BLaER1 (cell line): ENCODE results near the gene ZNF480.
A peak's percentile ranks its signal among the peaks of the same experiment; 100 is the strongest.
"Not testable (repeated sequence)": the region's sequence is repeated elsewhere in the genome, so short reads cannot be mapped to it uniquely, and the experiment has no call there.

ENCODE experiments used
- H3K27ac ChIP-seq: shearing (Covaris generic); formaldehyde crosslinking; 2 replicates; pipeline ENCODE4 v1.8.1; 2022
- H3K27me3 ChIP-seq: shearing (Covaris generic); formaldehyde crosslinking; 2 replicates; pipeline ENCODE4 v1.8.1; 2022
- H3K36me3 ChIP-seq: shearing (Covaris generic); formaldehyde crosslinking; 2 replicates; pipeline ENCODE4 v1.8.1; 2022
- H3K4me1 ChIP-seq: shearing (Covaris generic); formaldehyde crosslinking; 2 replicates; pipeline ENCODE4 v1.8.1; 2022
- H3K4me2 ChIP-seq: shearing (Covaris generic); formaldehyde crosslinking; 2 replicates; pipeline ENCODE4 v1.8.1; 2022
- H3K4me3 ChIP-seq: shearing (Covaris generic); formaldehyde crosslinking; 2 replicates; pipeline ENCODE4 v1.8.1; 2022
- H3K9ac ChIP-seq: shearing (Covaris generic); formaldehyde crosslinking; 2 replicates; pipeline ENCODE4 v1.8.1; 2022
- H3K9me3 ChIP-seq: shearing (Covaris generic); formaldehyde crosslinking; 2 replicates; pipeline ENCODE4 v1.8.1; 2022
- H4K20me1 ChIP-seq: shearing (Covaris generic); formaldehyde crosslinking; 2 replicates; pipeline ENCODE4 v1.8.1; 2022
- Cebpa-rat ChIP-seq: shearing (Covaris generic); IDR thresholded peaks from 2 replicates; pipeline ENCODE4 v1.8.1; 2022

The ZNF480 gene

GRCh38 chr19:52336117-52336790 is 39.3 kb downstream of the ZNF480 start, which contains the start of gene ZNF610:
TSS of gene ZNF610 (plus strand) at chr19:52336243. CDS start at chr19:52349173, 12,930 bp downstream.
- no peaks in the 10 kb centered on the region for H3K27me3 ChIP-seq
- H3K9me3 ChIP-seq = peaks cover 46% of the 10 kb centered on the region
- H3K9ac ChIP-seq = peak within 1 kb of the TSS; percentile 98
- peak within 1 kb of the TSS; percentile 92 for H3K4me3 ChIP-seq
- peak within 1 kb of the TSS; percentile 88 for H3K4me2 ChIP-seq
- H4K20me1 ChIP-seq = no peaks in the 10 kb centered on the region
- H3K36me3 ChIP-seq = peaks cover 56% of the 10 kb centered on the region
- no peak for TF ChIP-seq Cebpa-rat
- H3K27ac ChIP-seq = peak within 1 kb of the TSS; percentile 97
- H3K4me1 ChIP-seq = peaks cover 13% of the 10 kb centered on the region

DNA sequence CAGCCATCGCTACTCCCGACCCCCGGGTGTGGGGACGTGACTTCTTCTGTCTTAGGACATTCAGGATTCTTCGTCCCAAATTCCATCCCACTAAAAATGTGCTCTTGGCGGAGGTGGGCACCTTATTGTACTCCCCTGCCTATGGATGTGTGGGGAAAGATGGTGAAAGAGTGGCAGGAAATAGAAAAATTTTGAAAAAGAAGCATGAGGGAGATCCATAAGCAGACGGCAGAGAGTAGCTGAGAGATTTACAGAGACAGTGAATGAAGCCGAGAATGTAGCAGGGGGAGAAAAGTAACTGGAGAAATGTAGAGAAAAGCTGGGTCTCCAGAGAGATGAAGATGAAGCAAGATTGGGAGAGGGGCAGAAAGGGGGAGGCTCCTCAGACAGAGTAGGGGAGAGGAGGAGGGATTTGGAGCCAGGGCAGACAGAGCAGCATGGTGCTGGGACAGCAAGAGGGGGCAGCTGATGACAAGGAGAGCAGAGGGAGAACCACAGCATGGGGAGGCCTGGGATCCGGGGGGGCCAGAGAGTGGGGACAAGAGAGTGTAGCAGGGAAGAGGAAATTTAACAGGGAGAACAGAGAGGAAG is 39.9 kb downstream of the ZNF480 start:
- Histone ChIP-seq H3K4me3 (peak overlapping the region; percentile 92), H3K27ac (peak overlapping the region; percentile 97), H3K36me3 (peaks cover 58% of the 10 kb centered on the region), H3K4me2 (peak overlapping the region; percentile 88), H3K9me3 (peaks cover 39% of the 10 kb centered on the region), H4K20me1 (no peaks in the 10 kb centered on the region), H3K4me1 (peaks cover 13% of the 10 kb centered on the region), H3K9ac (peak overlapping the region; percentile 98), H3K27me3 (no peaks in the 10 kb centered on the region)
- TF ChIP-seq Cebpa-rat = 0 out of 2 replicates have a peak, but pooled peaks have one; percentile 47

- not testable (repeated sequence) for H3K4me3 ChIP-seq
These were observed 42.1 kb downstream of the ZNF480 start for GRCh38 chr19:52339022-52339421.

GRCh38 chr19:52343548-52343947 is 46.6 kb downstream of the ZNF480 start:
- peaks cover 10% of the 10 kb centered on the region; the same call in 1 of the 2 replicates for H3K9me3 ChIP-seq

More at GRCh38 chr19:52339022-52339421, 42.1 kb downstream of the ZNF480 start:
- not testable (repeated sequence) for H4K20me1 ChIP-seq, H3K4me2 ChIP-seq, H3K27ac ChIP-seq, H3K9ac ChIP-seq, H3K27me3 ChIP-seq
- H3K4me1 ChIP-seq = peaks cover 13% of the 10 kb centered on the region
- peaks cover 18% of the 10 kb centered on the region for H3K9me3 ChIP-seq
- peaks cover 61% of the 10 kb centered on the region for H3K36me3 ChIP-seq

DNA sequence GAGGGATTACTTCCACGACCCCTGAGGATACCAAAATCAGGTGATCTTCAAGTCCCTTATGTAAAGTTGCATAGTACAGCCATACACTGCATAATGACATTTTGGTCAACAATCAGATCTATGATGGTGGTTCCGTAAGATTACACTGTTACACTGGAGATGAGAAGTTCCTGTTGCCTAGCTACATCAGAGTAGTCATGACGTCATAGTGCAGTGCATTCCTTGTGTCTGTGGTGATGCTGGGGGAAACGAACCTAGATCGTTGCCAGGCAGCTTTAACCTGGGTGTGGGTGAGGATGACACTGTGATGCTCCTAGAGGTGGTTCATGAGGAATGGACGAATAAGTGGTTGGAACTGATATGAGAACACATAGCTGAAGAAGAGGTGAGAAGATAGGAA is 48.2 kb downstream of the ZNF480 start:
- Histone ChIP-seq H3K27me3 (no peaks in the 10 kb centered on the region), H3K9me3 (peaks cover 10% of the 10 kb centered on the region; the same call in 1 of the 2 replicates), H3K4me2 (no peak overlapping the region)

More at GRCh38 chr19:52343548-52343947, 46.6 kb downstream of the ZNF480 start:
- H3K4me1 ChIP-seq = no peaks in the 10 kb centered on the region
- H3K9ac ChIP-seq = no peak overlapping the region
- H4K20me1 ChIP-seq = no peaks in the 10 kb centered on the region
- H3K4me3 ChIP-seq = no peak overlapping the region
- no peak overlapping the region for H3K4me2 ChIP-seq
- peaks cover 88% of the 10 kb centered on the region for H3K36me3 ChIP-seq
- TF ChIP-seq Cebpa-rat = no peak
- no peaks in the 10 kb centered on the region for H3K27me3 ChIP-seq
- H3K27ac ChIP-seq = no peak overlapping the region

DNA sequence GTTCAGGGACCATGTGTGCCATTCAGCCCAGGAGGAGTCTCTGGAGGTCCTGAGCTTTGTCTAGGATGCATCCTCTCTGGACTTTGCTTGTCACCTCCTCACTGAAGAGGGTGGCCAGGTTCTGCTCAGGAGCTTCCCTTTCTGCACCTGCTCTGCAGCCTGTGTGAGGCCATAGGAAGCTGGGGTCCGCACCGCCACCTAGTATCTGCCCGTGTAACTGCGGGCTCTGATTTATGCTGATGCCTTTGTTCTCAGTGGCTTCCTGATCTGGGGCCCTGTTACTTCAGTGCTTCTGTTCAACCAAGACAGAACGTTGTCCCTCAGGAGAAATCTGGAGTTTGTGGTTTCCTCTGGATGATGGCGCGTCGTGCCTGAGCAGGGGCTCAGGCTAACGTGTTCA is 54.5 kb downstream of the ZNF480 start:
- Histone ChIP-seq H3K27me3 (no peaks in the 10 kb centered on the region), H3K4me3 (no peak overlapping the region), H4K20me1 (no peaks in the 10 kb centered on the region), H3K9ac (no peak overlapping the region), H3K36me3 (peaks cover 95% of the 10 kb centered on the region), H3K27ac (peak overlapping the region; percentile 60; the same call in 1 of the 2 replicates), H3K4me1 (peaks cover 19% of the 10 kb centered on the region), H3K4me2 (peak overlapping the region; percentile 62), H3K9me3 (peaks cover 55% of the 10 kb centered on the region)
- no peak for TF ChIP-seq Cebpa-rat

More for the DNA sequence above, 48.2 kb downstream of the ZNF480 start:
- TF ChIP-seq Cebpa-rat = no peak
- Histone ChIP-seq H4K20me1 (no peaks in the 10 kb centered on the region), H3K9ac (no peak overlapping the region), H3K4me3 (no peak overlapping the region), H3K4me1 (no peaks in the 10 kb centered on the region), H3K27ac (no peak overlapping the region), H3K36me3 (peaks cover 88% of the 10 kb centered on the region)

GRCh38 chr19:52366414-52366824 is 69.5 kb downstream of the ZNF480 start:
- H3K27ac ChIP-seq = no peak overlapping the region
- H3K27me3 ChIP-seq = no peaks in the 10 kb centered on the region
- H4K20me1 ChIP-seq = no peaks in the 10 kb centered on the region
- no peak for TF ChIP-seq Cebpa-rat
- peak overlapping the region; percentile 41; the same call in 1 of the 2 replicates for H3K4me3 ChIP-seq
- peaks cover 11% of the 10 kb centered on the region for H3K4me1 ChIP-seq
- H3K9ac ChIP-seq = no peak overlapping the region
- peaks cover 82% of the 10 kb centered on the region for H3K9me3 ChIP-seq
- no peak overlapping the region for H3K4me2 ChIP-seq
- H3K36me3 ChIP-seq = peaks cover 76% of the 10 kb centered on the region

DNA sequence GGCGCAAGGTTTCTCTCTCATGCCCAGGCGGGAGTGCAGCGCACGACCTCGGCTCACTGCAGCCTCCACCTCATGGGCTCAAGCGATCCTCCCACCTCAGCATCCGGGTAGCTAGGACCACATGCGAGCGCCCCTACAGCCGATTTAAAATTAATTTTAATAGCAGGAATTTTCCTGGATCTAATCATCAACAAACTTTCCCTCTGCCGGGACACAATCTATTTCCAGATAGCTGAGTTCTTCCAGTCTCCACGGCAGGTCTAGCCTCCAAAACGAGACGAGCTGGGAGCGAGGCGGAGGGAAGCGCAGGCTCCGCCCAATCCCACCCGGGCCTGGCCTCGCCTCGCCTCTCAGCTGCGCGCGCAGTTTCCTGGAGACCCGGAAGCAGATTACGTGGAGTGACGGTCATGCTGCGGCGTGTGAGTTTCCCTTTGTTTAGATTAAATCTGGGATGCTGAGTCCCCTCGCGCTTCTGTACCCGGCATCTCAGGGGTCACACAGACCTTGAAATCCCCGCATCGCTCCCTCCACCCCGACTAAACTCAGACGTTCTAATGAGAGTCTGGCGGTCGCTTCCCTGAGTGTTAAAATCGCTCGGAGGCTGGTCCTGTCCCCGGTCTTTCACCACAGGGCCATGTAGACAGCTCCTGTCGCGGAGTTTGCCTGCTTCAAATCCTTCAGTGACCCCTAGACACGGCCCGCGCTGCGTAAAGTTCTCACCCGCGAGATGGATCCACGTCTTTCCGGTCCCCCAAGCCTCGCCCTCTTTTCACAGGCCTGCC is 72.8 kb downstream of the ZNF480 start, which contains the start of gene ZNF880:
Gene ZNF880 (plus strand): TSS at position 365 of the 782 bp plus-strand sequence. CDS start 43 bp downstream, at position 408.
- Histone ChIP-seq H3K27ac (peak within 1 kb of the TSS; percentile 99), H4K20me1 (no peaks in the 10 kb centered on the region), H3K27me3 (no peaks in the 10 kb centered on the region), H3K9ac (peak within 1 kb of the TSS; percentile 98), H3K4me1 (peaks cover 11% of the 10 kb centered on the region), H3K36me3 (peaks cover 75% of the 10 kb centered on the region), H3K4me2 (peak within 1 kb of the TSS; percentile 94), H3K4me3 (peak within 1 kb of the TSS; percentile 88), H3K9me3 (peaks cover 81% of the 10 kb centered on the region)
- no peak for TF ChIP-seq Cebpa-rat

GRCh38 chr19:52370341-52370710 is 73.4 kb downstream of the ZNF480 start:
- H3K27me3 ChIP-seq = no peaks in the 10 kb centered on the region
- H3K36me3 ChIP-seq = peaks cover 75% of the 10 kb centered on the region
- H3K4me3 ChIP-seq = peak overlapping the region; percentile 88
- peak overlapping the region; percentile 99 for H3K27ac ChIP-seq
- peaks cover 11% of the 10 kb centered on the region for H3K4me1 ChIP-seq
- H3K9ac ChIP-seq = peak overlapping the region; percentile 98
- peak overlapping the region; percentile 94 for H3K4me2 ChIP-seq
- no peaks in the 10 kb centered on the region for H4K20me1 ChIP-seq
- no peak for TF ChIP-seq Cebpa-rat
- peaks cover 81% of the 10 kb centered on the region for H3K9me3 ChIP-seq
